Measurements from ENCODE around the gene TTYH2.

DNA sequence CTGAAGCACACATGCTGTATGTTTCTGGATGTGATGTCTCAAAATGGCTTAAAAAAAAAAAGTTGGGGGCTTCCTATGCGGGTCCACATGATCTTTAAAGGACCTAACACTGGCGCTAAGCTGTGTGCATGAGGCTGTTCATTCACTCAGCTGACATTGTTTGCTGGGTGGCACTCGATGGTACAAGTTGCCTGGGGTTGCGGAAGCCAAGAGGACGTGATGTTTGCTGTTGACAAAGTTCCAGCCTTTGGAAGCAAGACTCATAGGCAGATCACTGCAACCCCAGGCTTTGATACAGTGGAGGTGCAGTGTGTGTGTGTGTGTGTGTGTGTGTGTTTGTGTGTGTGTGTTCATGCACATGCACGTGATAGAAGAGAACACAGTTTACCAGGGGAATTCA, 31.2 kb downstream of the TTYH2 start:
- TF ChIP-seq, protein P1, sequence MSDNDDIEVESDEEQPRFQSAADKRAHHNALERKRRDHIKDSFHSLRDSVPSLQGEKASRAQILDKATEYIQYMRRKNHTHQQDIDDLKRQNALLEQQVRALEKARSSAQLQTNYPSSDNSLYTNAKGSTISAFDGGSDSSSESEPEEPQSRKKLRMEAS (CRISPR knock-in tag; IDR thresholded peaks at IDR 0.05), result no peak
- TF ChIP-seq, protein P2, sequence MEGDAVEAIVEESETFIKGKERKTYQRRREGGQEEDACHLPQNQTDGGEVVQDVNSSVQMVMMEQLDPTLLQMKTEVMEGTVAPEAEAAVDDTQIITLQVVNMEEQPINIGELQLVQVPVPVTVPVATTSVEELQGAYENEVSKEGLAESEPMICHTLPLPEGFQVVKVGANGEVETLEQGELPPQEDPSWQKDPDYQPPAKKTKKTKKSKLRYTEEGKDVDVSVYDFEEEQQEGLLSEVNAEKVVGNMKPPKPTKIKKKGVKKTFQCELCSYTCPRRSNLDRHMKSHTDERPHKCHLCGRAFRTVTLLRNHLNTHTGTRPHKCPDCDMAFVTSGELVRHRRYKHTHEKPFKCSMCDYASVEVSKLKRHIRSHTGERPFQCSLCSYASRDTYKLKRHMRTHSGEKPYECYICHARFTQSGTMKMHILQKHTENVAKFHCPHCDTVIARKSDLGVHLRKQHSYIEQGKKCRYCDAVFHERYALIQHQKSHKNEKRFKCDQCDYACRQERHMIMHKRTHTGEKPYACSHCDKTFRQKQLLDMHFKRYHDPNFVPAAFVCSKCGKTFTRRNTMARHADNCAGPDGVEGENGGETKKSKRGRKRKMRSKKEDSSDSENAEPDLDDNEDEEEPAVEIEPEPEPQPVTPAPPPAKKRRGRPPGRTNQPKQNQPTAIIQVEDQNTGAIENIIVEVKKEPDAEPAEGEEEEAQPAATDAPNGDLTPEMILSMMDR (IDR thresholded peaks at IDR 0.05), result no peak
- TF ChIP-seq CREM (CRISPR knock-in tag; IDR thresholded peaks at IDR 0.05) (no peak), EMX1 (CRISPR knock-in tag; IDR thresholded peaks at IDR 0.05) (no peak)

Measured in WTC11 (cell line).